Astrocyte (in vitro differentiated cells and primary cell): ENCODE results near the gene TBX5. TPM values are rescaled to one million over a fixed set of nuclear protein-coding genes. Genes with fewer than 3 reads are reported as not detected.

Experiments used
- DNase-seq: peaks from one replicate; pipeline ENCODE4 v3.0.0-alpha.2; 2010; ENCODE audit warnings: low read depth
- FAIRE-seq: peaks from 2 replicates; lab custom pipeline; 2011; peaks lifted over from hg19 to GRCh38; lab: Jason Lieb, UNC
- H2AFZ ChIP-seq: 2 replicates; pipeline ENCODE4 v1.6.0; 2012; ENCODE audit warnings: low read depth, low read length, inconsistent platforms
- H3K27ac ChIP-seq: 2 replicates; pipeline ENCODE4 v1.5.1; 2011; ENCODE audit warnings: low read depth, low read length, inconsistent platforms
- H3K27me3 ChIP-seq: 2 replicates; pipeline ENCODE4 v1.6.0; 2011; ENCODE audit warnings: low read length, inconsistent platforms; ENCODE audit not compliant: insufficient read depth
- H3K36me3 ChIP-seq: 2 replicates; pipeline ENCODE4 v1.5.1; 2011; ENCODE audit warnings: low read length, inconsistent platforms; ENCODE audit not compliant: insufficient read depth
- H3K4me1 ChIP-seq: 2 replicates; pipeline ENCODE4 v1.5.1; 2011; ENCODE audit warnings: low read length, inconsistent platforms; ENCODE audit not compliant: insufficient read depth
- H3K4me2 ChIP-seq: 2 replicates; pipeline ENCODE4 v1.6.0; 2012; ENCODE audit warnings: low read length, inconsistent platforms
- H3K4me3 ChIP-seq: 2 replicates; pipeline ENCODE4 v1.5.1; 2011; ENCODE audit warnings: low read depth, mild to moderate bottlenecking, low read length, inconsistent platforms; ENCODE audit not compliant: insufficient read depth
- H3K79me2 ChIP-seq: 2 replicates; pipeline ENCODE4 v1.6.0; 2012; ENCODE audit warnings: mild to moderate bottlenecking, low read length, inconsistent platforms; ENCODE audit not compliant: insufficient read depth
- H3K9ac ChIP-seq: 2 replicates; pipeline ENCODE4 v1.6.0; 2012; ENCODE audit warnings: mild to moderate bottlenecking, low read length, inconsistent platforms
- H3K9me3 ChIP-seq: 2 replicates; pipeline ENCODE4 v1.5.1; 2012; ENCODE audit warnings: low read depth, mild to moderate bottlenecking, low read length, inconsistent platforms; ENCODE audit not compliant: insufficient read depth
- H4K20me1 ChIP-seq: 2 replicates; pipeline ENCODE4 v1.6.0; 2012; ENCODE audit warnings: low read length, inconsistent platforms; ENCODE audit not compliant: insufficient read depth
- H3K27ac Mint-ChIP-seq: one replicate; pipeline ENCODE4 v1.8.0; 2021; ENCODE audit warnings: mild to moderate bottlenecking, mixed read lengths; ENCODE audit not compliant: unreplicated experiment
- H3K27me3 Mint-ChIP-seq: one replicate; pipeline ENCODE4 v1.8.0; 2021; ENCODE audit warnings: low read depth, mixed read lengths; ENCODE audit not compliant: unreplicated experiment
- H3K36me3 Mint-ChIP-seq: one replicate; pipeline ENCODE4 v1.8.0; 2021; ENCODE audit warnings: low read depth, mixed read lengths; ENCODE audit not compliant: unreplicated experiment
- H3K4me1 Mint-ChIP-seq: one replicate; pipeline ENCODE4 v1.8.0; 2021; ENCODE audit warnings: low read depth, mixed read lengths; ENCODE audit not compliant: unreplicated experiment
- H3K4me3 Mint-ChIP-seq: one replicate; pipeline ENCODE4 v1.8.0; 2021; ENCODE audit warnings: mild to moderate bottlenecking, moderate library complexity, mixed read lengths; ENCODE audit not compliant: unreplicated experiment
- H3K9me3 Mint-ChIP-seq: one replicate; pipeline ENCODE4 v1.8.0; 2021; ENCODE audit warnings: mild to moderate bottlenecking, mixed read lengths; ENCODE audit not compliant: unreplicated experiment
- CTCF ChIP-seq: IDR thresholded peaks from 2 replicates; pipeline ENCODE4 v1.5.1; 2011; ENCODE audit warnings: low read depth, mild to moderate bottlenecking, inconsistent platforms, low read length, moderate library complexity; ENCODE audit not compliant: insufficient read depth
- EZH2 ChIP-seq: IDR thresholded peaks from 2 replicates; pipeline ENCODE4 v1.6.1; 2012; ENCODE audit warnings: mild to moderate bottlenecking, low read length, inconsistent platforms; ENCODE audit not compliant: insufficient read depth
- total RNA-seq: library from RNA; stranded (reverse); gene quantifications from 2 replicates; pipeline ENCODE4 v1.2.1, GENCODE V29; 2021

The TBX5 gene
- total RNA-seq, 1 donor from 2014 or later = not detected

GRCh38 chr12:114408471-114408885 lies 2.5 kb upstream of the TBX5 start:
- no peak overlapping the region for H3K4me3 Mint-ChIP-seq
- Histone ChIP-seq H3K36me3 (no peaks in the 10 kb centered on the region), H3K4me2 (peak overlapping the region; percentile 73), H3K79me2 (no peaks in the 10 kb centered on the region), H3K27me3 (peaks cover 95% of the 10 kb centered on the region), H2AFZ (no peak overlapping the region), H3K9me3 (peaks cover 3% of the 10 kb centered on the region), H3K9ac (no peak overlapping the region), H3K4me1 (no peaks in the 10 kb centered on the region), H3K4me3 (no peak overlapping the region), H3K27ac (no peak overlapping the region), H4K20me1 (no peaks in the 10 kb centered on the region)
- no peak for DNase-seq
- H3K4me1 Mint-ChIP-seq = no peaks in the 10 kb centered on the region
- peaks cover 97% of the 10 kb centered on the region for H3K27me3 Mint-ChIP-seq
- TF ChIP-seq EZH2 (no peak), CTCF (no peak)
- H3K36me3 Mint-ChIP-seq = peaks cover 2% of the 10 kb centered on the region
- no peak for FAIRE-seq
- H3K9me3 Mint-ChIP-seq = peaks cover 26% of the 10 kb centered on the region
- peak overlapping the region; percentile 18 for H3K27ac Mint-ChIP-seq

GRCh38 chr12:114407842-114408411 lies 2.0 kb upstream of the TBX5 start:
- Histone ChIP-seq H3K4me2 (no peak overlapping the region), H3K36me3 (no peaks in the 10 kb centered on the region), H3K4me1 (no peaks in the 10 kb centered on the region), H3K9ac (no peak overlapping the region), H3K79me2 (no peaks in the 10 kb centered on the region), H3K4me3 (no peak overlapping the region), H4K20me1 (no peaks in the 10 kb centered on the region), H3K27ac (no peak overlapping the region), H2AFZ (no peak overlapping the region), H3K9me3 (peaks cover 3% of the 10 kb centered on the region), H3K27me3 (peaks cover 94% of the 10 kb centered on the region)
- FAIRE-seq (no peak), DNase-seq (no peak)
- Mint-ChIP-seq H3K27me3 (peaks cover 97% of the 10 kb centered on the region), H3K27ac (no peak overlapping the region), H3K4me3 (no peak overlapping the region), H3K36me3 (peaks cover 2% of the 10 kb centered on the region), H3K9me3 (peaks cover 26% of the 10 kb centered on the region), H3K4me1 (no peaks in the 10 kb centered on the region)
- no peak for TF ChIP-seq EZH2
- no peak for TF ChIP-seq CTCF
